Mucosa of stomach (tissue), 1 donor: Measurements from ENCODE around the gene OTP.

Experiments used
- H3K27me3 ChIP-seq: one replicate; pipeline ENCODE4 v1.7.0; 2013; ENCODE audit warnings: mild to moderate bottlenecking, low read length; ENCODE audit not compliant: control insufficient read depth, insufficient read depth
- H3K36me3 ChIP-seq: one replicate; pipeline ENCODE4 v1.7.0; 2013; ENCODE audit warnings: low read length; ENCODE audit not compliant: control insufficient read depth, insufficient read depth
- H3K4me1 ChIP-seq: one replicate; pipeline ENCODE4 v1.7.0; 2013; ENCODE audit warnings: mild to moderate bottlenecking, low read length; ENCODE audit not compliant: control insufficient read depth, insufficient read depth
- H3K4me3 ChIP-seq: one replicate; pipeline ENCODE4 v1.7.0; 2013; ENCODE audit warnings: low read length
- H3K9ac ChIP-seq: one replicate; pipeline ENCODE4 v1.7.0; 2013; ENCODE audit warnings: mild to moderate bottlenecking, low read length, moderate library complexity
- H3K9me3 ChIP-seq: one replicate; pipeline ENCODE4 v1.7.0; 2013; ENCODE audit warnings: mild to moderate bottlenecking, low read length, moderate library complexity; ENCODE audit not compliant: control insufficient read depth
- donor health status: Pancreatic carcinoma.

OTP gene

DNA sequence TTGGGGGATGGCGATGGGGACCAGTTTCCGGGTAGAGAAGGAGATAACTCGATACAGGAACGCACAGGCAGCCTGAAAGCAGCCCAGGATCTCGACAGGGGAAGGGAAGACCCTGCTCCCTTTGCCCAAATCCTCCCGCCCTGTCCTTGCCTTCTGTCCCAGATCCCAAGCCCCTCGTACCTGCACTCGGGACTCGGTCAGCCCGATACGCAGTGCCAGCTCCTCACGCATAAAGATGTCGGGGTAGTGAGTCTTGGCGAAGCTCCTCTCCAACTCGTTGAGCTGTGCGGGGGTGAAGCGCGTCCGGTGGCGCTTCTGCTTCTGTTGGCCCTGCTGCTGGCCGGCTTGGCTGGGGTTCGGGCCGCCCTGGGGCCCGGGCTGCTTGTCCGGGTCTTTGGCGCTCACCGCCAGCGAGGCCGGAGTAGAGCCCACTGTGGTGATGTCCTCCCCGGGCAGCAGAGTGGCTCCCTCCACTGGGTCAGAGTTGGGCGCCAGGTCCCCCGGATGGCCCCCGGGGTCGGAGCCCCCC lies 1.8 kb downstream of the OTP start:
- H3K9me3 ChIP-seq: peaks cover 6% of the 10 kb centered on the region
- no peak overlapping the region for H3K4me3 ChIP-seq
- no peaks in the 10 kb centered on the region for H3K4me1 ChIP-seq
- H3K27me3 ChIP-seq: peaks cover 98% of the 10 kb centered on the region
- H3K36me3 ChIP-seq: no peaks in the 10 kb centered on the region
- no peak overlapping the region for H3K9ac ChIP-seq

DNA sequence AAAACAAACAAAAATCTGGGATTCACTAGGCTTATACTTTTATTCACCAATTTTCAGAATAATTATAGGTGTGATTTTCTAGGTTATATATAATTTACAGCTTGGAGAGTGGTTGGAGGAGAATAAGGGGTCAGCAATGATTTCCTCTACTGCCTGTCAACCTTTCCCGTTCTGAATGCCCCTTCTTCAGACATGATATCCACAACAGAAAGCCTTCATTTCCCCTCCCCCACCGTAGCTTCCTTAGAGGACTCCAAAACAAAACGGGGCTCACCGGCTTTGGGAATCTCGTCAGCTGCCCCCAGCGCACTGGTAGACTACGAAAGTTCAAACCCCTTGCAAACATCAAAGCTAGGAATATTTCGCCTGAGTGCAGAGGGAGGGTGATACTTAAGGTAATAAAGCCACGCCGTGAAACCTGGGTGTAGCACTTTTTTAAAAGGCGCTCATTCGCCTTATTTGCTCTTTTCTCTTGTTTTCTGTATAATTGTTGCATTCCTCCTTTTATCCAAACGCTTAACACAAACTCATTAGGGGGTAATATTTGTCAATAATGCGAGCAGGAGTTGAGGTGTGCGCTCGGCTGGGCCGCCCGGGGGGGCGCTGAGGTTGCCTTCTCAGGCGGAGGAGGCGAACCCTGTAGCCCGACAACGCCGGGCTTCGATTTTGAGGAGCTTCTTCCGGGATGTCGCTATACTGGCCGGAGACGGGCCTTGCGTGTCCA lies 2.4 kb downstream of the OTP start:
- peaks cover 98% of the 10 kb centered on the region for H3K27me3 ChIP-seq

DNA sequence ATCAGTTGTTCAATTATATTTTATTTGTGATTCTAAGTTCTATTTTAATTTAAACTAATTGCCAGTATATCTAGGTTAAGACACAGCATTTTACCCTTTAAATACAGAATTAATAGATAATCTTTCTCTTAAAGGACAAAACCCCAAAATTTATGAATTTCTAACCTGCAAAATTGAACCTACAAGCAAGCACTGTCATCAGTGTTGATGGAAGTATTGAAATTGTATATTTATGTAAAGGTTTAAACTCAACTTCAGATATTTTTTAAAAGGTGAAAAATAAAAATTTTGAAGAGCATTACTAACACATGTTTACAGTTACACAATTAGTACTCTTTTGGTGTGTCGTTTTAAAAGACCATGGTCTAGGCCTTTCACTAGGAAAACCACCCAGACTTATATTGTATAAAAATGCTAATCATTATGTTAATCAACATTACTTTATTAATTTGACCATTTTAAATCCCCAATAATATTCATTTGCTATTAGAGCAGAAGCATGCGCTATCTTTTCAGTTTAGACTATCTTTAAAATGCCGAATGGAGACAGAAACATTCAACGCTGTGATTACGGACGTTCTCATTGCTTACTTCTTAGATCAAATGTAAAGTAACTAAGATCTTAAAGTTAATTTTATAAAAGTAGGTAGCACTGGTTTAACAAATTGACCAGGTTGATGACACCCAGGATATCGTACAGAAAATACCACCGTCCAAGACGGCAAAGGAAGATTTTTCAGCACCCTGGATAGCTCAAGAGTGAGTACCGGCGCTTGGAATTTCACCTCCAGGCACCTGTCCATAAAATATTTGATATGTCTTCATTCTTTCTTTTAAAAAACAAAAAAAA lies 3.2 kb downstream of the OTP start:
- Histone ChIP-seq H3K9me3 (peaks cover 6% of the 10 kb centered on the region), H3K27me3 (peaks cover 98% of the 10 kb centered on the region), H3K9ac (no peak overlapping the region), H3K36me3 (no peaks in the 10 kb centered on the region), H3K4me3 (no peak overlapping the region), H3K4me1 (peaks cover 7% of the 10 kb centered on the region)

More for the DNA sequence above, 2.4 kb downstream of the OTP start:
- Histone ChIP-seq H3K4me3 (no peak overlapping the region), H3K9ac (no peak overlapping the region), H3K36me3 (no peaks in the 10 kb centered on the region), H3K9me3 (peaks cover 6% of the 10 kb centered on the region), H3K4me1 (peaks cover 2% of the 10 kb centered on the region)

DNA sequence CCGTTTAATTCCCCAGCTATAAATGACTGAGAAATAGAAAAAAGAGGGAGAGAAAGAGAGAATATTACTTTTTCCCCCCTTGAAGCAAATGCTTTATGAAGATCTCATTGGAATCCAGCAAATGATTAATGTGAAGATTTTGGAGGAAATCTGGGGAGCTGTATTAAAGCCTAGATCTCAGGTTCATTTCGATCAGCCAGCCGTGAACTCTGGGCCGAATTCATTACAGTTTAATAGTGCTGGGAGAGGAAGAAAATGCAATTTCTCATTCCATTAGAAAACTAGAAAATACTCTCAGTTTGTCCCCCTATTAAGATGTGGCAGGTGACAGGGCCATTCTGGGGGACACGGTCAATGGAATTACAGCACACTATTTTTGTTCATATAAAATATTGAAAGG lies 4.8 kb downstream of the OTP start:
- H3K4me3 ChIP-seq: no peak overlapping the region
- H3K9ac ChIP-seq: no peak overlapping the region
- H3K27me3 ChIP-seq: peaks cover 98% of the 10 kb centered on the region
- no peaks in the 10 kb centered on the region for H3K36me3 ChIP-seq
- H3K9me3 ChIP-seq: peaks cover 6% of the 10 kb centered on the region
- H3K4me1 ChIP-seq: peaks cover 7% of the 10 kb centered on the region

DNA sequence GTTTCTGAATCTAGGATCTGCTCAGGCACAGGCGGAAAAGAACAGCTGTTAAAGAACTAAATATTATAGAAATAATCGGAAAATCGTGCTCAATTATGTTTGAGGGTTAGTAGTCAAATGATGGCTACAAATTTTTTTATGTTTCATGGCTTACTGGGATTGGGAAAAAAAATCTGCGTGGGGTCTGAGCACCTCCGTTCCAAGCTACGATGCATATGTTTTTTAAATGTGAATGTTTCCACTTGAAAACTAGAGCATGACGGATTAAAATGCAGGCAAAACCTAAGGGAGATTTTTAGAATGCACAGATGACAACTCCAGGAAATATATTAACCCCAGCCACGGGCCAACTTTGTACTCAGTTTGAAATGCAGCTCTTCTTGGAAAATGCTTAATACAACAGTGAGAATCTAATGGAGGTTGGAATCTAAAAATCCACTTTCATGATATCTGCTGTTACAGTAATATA lies 5.3 kb downstream of the OTP start:
- Histone ChIP-seq H3K27me3 (peaks cover 98% of the 10 kb centered on the region), H3K36me3 (no peaks in the 10 kb centered on the region), H3K4me3 (no peak overlapping the region), H3K9ac (no peak overlapping the region), H3K4me1 (peaks cover 7% of the 10 kb centered on the region), H3K9me3 (peaks cover 6% of the 10 kb centered on the region)

DNA sequence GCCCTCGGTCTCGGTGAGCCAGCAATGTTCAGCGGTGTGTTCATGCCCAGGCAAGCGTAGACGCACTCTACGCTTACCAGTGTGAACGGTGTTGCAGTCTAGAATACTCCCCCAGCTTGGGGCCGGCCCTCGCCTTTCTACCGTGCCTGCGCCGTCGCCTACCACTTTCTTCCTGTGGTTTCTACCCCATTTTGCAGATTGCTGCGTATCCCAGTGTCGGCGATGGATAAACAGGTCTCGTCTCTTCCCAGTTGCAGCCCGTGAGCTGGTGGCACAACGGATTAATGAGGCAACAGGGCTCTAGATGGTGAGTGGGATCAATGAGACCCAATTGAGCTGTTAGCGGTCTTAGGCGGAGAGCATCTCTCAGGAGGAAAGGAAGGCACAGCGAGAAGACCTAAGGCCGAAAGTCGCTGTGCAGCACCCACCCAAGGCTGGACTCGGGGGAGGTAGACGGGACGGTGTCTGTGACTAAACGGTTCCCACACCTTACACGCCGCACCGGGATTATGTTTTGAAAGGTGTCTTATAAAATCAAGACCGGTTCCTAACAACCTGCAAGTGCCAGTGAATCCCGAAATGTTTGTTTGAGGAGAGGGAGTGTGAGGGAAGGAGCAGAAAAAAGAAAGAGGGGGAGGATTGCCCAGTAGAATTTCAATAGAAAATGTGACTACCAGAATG lies 5.8 kb downstream of the OTP start:
- Histone ChIP-seq H3K9ac (no peak overlapping the region), H3K4me3 (no peak overlapping the region), H3K27me3 (peaks cover 98% of the 10 kb centered on the region), H3K36me3 (no peaks in the 10 kb centered on the region), H3K9me3 (peaks cover 6% of the 10 kb centered on the region), H3K4me1 (peaks cover 7% of the 10 kb centered on the region)

DNA sequence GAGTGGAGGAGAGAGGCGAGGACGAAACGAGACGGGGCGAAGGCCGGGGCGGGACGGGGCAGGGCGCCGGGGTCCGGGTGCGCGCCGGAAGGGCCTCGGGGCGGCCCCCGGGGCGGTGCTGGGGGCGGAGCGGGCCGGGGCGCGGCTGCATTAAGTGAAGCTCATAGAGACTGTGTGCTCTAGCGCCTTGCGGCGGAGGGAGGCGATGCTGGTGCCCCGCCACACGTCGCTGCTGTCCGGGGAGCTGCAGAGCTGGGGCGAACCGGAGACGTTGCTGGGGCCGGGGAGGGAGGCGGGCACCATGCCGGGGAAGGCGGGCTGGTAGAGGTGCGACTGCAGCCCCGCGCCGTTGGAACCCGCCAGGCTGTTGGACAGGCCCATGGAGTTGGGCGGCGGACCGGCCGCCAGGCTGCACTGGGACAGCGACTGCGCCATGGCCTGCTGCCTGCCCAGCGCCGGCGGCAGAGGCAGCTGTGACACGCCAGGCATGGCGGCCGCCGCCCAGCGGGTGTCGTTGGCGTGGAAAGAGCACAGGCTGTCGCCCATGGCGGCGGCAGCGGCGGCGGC lies 8.3 kb downstream of the OTP start:
- H3K27me3 ChIP-seq: peaks cover 92% of the 10 kb centered on the region
- H3K4me3 ChIP-seq: no peak overlapping the region
- H3K4me1 ChIP-seq: peaks cover 7% of the 10 kb centered on the region
- no peak overlapping the region for H3K9ac ChIP-seq
- no peaks in the 10 kb centered on the region for H3K36me3 ChIP-seq
- H3K9me3 ChIP-seq: no peaks in the 10 kb centered on the region

DNA sequence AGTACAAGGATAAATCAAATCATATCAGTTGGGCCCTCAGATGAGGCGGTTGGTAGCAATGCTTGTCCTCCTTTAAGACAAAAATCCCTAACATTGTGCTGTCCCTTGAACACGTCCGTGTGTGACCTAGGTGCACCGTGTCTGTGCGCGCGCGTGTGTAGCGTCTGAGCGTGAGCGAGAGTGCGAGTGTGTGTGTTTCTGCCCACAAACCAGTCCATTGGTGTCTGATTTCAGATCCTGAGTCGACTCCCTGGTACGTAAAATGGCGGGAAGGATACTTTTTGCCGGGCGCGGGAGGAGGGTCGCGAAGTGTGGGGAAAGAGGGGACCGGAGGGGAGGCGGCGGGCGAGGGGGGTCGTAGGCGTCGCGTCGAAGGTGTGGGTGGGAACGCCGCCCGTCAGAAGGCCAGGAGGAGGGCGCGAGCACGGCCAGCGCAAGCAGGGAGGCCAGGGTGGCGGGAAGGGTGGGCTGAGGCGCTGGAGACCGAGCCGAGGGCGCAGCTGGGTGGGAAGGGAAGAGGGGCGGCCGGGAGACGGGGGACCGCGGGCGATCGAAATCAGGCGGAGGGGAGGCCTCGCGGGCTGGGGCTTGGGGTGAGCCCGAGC lies 8.9 kb downstream of the OTP start:
- Histone ChIP-seq H3K4me1 (peaks cover 7% of the 10 kb centered on the region), H3K9me3 (no peaks in the 10 kb centered on the region), H3K27me3 (peaks cover 92% of the 10 kb centered on the region), H3K4me3 (no peak overlapping the region), H3K36me3 (no peaks in the 10 kb centered on the region), H3K9ac (no peak overlapping the region)

DNA sequence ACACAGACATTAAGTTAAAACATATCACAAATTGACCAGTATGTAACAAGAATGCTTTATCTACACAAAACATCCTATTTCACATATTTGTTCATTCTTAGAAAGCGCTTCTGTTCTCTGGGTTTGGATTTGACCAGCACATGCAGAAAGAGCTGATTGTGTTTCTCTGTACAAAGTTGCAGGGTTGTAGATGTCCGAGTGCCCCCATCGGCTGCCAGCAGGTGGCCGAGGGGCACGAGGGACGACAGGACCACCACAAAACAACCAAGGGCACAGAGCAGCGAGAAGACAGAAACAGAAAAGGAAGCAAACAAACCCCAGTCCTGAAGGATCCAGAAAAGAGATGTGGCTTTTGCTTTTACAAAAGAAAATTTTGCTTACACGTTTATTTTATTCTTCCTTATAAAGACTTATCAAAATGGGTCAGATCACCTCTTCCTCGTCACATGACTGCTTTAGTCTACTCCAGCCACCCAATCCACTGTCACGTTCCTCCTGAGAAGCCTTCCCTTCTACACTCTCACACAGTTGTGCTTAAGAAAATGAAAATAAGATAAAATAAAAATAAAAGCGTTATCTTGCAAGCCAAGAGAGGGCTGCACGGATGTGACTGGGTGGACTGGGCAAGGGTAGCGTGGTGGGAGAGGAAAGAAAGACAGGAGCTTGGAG lies 9.5 kb downstream of the OTP start:
- Histone ChIP-seq H3K9ac (no peak overlapping the region), H3K36me3 (no peaks in the 10 kb centered on the region), H3K9me3 (no peaks in the 10 kb centered on the region), H3K4me3 (no peak overlapping the region), H3K27me3 (peaks cover 90% of the 10 kb centered on the region), H3K4me1 (peaks cover 7% of the 10 kb centered on the region)

DNA sequence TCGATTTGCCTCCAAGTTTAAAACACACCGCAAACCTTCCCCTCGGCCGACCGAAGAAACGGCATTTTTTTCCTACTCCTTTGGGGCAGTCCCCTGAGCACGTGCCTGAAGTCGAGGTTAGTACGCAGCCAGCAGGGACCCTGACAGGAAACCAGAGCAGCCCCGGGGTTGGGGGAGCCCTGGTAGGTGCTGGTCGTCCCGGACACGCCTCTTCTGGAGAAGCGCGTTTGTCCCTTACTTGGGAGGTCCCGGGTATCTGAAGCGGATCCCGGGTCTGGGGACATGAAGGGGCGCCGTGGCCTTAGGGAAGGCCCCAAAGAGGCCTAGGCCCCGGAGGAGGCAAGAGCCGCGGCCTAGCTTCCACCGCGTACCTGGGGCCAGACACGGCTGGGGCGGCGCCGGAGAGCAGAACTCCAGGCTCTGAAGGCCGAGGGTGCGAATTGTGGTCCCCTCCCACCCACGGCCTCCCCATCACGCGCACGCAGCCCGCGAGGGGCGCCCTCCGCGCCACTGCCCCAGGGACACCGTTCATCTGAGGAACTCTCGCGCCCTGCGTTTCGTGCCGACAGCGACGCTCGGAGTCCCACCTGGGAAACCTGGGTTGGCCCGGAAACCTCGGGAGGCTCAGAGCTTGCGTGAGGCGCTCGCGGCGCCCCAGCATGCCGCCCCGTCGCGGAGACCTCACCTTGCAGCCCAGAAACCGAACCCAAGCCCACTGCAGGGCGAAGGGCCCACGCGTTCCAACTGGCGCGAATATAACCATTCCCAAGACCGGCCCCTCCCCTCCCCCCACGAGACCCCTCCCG lies 10.4 kb downstream of the OTP start:
- Histone ChIP-seq H3K36me3 (no peaks in the 10 kb centered on the region), H3K9ac (no peak overlapping the region), H3K4me1 (peaks cover 7% of the 10 kb centered on the region), H3K9me3 (no peaks in the 10 kb centered on the region), H3K4me3 (no peak overlapping the region), H3K27me3 (peaks cover 85% of the 10 kb centered on the region)
